AG08395 (cell line): ENCODE data around the gene PRKG1.
"Not testable (repeated sequence)": the region's sequence is repeated elsewhere in the genome, so short reads cannot be mapped to it uniquely, and the experiment has no call there.

Experiments used
- DNase-seq: peaks from one replicate; pipeline ENCODE4 v3.0.0; 2012; ENCODE audit warnings: mixed read lengths, low spot score

Gene PRKG1

GRCh38 chr10:51170518-51171245 is 96.4 kb downstream of the PRKG1 start:
- no peak for DNase-seq

GRCh38 chr10:51171946-51172345 is 97.7 kb downstream of the PRKG1 start:
- DNase-seq: no peak

- DNase-seq: peak; percentile 49
Observed at GRCh38 chr10:51176976-51177695, 102.8 kb downstream of the PRKG1 start.

GRCh38 chr10:51178634-51179033 is 104.3 kb downstream of the PRKG1 start:
- no peak for DNase-seq

DNA sequence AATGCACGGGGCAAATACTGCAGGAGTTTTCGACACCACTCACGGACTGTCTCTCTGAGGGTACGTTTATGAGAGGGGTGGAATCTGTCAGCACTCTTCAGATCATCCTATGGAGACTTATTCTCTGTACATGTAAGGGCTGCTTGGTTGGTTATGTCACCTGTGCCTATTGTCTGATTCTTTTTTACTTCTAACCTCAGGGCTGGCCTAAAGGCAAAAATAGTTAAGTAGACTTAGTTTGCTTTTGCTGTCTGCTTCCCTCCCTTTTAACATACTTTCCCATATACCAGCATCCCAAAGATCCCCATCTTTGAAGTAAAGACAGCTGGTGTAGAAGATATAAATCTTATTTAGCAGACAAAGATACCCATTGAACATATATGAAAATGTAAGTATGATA is 105.9 kb downstream of the PRKG1 start:
- DNase-seq: no peak

DNA sequence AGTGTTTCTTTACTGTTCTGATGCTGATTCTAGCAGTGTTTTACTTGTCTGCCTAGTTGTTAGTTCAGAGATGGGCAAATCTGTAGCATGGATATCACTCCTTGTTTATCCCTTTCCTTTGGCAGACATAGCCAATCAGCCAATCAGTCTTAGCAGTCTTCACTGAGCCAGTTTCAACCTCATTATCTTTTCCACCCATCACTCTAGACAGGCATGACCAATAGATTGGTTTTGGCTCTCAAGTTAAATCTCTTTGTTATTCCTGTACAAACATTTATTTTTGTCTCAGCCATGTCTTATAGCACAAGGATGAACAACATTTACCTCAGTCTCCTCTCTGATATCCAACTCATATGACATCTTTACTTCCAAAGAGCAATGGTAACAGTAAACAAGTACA is 109.5 kb downstream of the PRKG1 start:
- no peak for DNase-seq

- DNase-seq: no peak
Observed at GRCh38 chr10:51186361-51186760, 112.1 kb downstream of the PRKG1 start.

DNA sequence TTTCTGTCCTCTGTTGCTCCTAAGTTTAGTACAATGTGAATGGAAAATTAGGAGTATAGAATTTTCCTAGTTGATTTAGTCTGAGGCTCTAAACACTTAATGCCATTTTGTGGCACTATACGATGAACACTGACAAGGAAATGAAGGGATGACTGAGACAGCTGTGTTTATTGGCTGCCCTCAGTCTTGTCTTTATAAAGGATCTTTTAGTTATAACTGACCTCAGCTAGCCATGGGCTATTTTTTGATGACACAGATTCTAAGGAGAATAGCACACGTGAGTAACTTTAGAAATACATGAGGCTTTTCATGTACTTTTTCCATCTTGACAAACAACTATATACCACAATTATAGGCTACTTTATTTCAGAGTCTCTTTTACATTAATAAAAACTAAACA is 113.7 kb downstream of the PRKG1 start:
- no peak for DNase-seq

DNA sequence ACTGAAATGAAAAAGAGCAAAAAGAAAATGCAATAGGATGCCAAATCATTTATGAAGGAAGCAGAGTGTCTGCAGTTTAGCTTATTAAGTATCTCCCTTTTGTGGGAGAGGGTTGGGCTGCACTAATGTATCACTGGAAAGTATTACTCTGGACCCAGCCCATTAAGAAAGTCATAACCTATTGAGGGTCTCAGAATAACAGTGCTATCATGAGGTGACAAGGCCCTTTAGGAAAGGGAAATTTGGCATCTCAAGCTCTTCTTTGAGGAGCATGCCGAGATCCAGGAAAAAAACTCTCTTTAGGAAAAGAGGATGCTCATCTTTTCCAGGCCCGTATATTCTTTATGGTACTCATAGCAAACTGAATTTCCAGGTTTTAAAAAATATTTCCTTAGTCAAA is 114.6 kb downstream of the PRKG1 start:
- DNase-seq: no peak

GRCh38 chr10:51196508-51197175 is 122.4 kb downstream of the PRKG1 start:
- DNase-seq: no peak

- no peak for DNase-seq
Observed at GRCh38 chr10:51198170-51198569, 123.9 kb downstream of the PRKG1 start.

DNA sequence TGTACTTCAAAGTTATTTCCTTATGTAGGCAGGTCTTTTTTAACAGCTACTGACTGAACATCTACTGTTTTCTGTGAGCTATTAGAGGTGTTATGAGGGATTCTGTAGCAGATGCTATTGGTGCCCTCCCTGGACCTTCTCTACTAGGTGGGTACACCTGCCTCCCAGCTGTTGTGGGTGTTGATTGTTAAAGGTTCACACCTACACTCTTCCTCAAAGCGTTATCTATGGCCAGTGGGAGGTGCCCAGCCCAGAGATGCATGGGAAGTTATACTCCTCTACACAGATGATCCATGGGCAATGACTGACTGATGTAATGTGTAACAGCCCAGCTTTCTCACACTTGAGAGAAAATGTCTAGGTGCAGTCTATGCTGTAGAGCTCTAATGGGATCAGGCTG is 127.7 kb downstream of the PRKG1 start:
- DNase-seq: no peak

- no peak for DNase-seq
Observed at GRCh38 chr10:51203359-51203758, 129.1 kb downstream of the PRKG1 start.

- no peak for DNase-seq
Observed at GRCh38 chr10:51204066-51204465, 129.8 kb downstream of the PRKG1 start.

- DNase-seq: peak; percentile 6
Observed at GRCh38 chr10:51204701-51205100, 130.4 kb downstream of the PRKG1 start.

GRCh38 chr10:51206500-51206899 is 132.2 kb downstream of the PRKG1 start:
- no peak for DNase-seq

DNA sequence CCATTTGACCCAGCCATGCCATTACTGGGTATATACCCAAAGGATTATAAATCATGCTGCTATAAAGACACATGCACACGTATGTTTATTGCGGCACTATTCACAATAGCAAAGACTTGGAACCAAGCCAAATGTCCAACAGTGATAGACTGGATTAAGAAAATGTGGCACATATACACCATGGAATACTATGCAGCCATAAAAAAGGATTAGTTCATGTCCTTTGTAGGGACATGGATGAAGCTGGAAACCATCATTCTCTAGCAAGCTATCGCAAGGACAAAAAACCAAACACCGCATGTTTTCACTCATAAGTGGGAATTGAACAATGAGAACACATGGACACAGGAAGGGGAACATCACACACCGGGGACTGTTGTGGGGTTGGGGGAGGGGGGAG is 138.7 kb downstream of the PRKG1 start:
- DNase-seq: not testable (repeated sequence)

- DNase-seq: no peak
Observed at GRCh38 chr10:51214207-51215196, 140.2 kb downstream of the PRKG1 start.

DNA sequence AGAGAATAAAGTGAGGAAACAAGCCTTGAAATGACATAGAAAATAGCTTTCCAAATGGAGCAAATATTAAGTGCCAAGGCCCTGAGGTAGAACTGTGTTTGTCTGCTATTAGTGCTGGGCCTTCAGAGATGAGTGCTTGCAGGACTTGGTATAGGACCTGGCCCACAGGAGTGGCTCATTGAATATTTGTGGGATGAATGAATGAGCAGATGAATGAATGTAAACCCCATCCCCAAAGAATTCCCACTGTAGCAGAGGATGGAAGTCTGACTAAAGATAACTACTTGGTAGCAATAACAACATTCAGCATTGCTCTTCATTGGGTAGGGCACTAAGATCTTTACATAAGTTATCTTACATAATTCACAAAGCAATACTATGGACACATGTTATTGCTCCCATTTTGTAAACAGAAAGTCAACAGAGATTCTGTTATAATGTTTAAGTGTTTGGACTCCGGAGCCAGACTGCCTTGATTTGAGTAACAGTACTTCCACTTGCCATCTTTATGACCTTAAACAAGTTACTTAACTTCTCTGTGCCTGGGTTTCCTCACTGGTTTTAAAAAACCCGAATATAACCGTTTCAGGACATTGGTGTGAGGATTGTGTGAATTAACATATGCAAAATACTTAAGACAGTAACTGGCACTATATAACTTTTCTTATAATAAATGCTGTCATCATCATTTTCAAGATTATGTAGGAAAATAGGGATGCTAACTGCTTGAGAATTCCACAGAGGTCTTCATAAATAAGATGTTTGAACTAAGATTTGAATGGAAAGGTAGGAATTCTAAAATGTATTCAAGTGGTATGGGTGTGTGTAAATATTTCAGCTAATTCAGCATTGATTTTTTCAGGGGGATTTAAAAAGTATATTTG is 141.9 kb downstream of the PRKG1 start:
- DNase-seq: peak; percentile 4

- DNase-seq: no peak
Observed at GRCh38 chr10:51217505-51217904, 143.2 kb downstream of the PRKG1 start.

- DNase-seq: peak; percentile 51
Observed at GRCh38 chr10:51224671-51225161, 150.4 kb downstream of the PRKG1 start.
